GM21515 (cell line): ENCODE data around the gene INPPL1.
"Not testable (repeated sequence)": the region's sequence is repeated elsewhere in the genome, so short reads cannot be mapped to it uniquely, and the experiment has no call there.

Experiments
- ATAC-seq: cut with Tn5 transposase; IDR thresholded peaks from one replicate; pipeline ENCODE4 v1.9.1; 2021; ENCODE audit not compliant: unreplicated experiment

The INPPL1 gene

GRCh38 chr11:72241291-72241781 lies 16.8 kb downstream of the INPPL1 start:
- ATAC-seq: no peak

- ATAC-seq: no peak
Measured at GRCh38 chr11:72242141-72242540, 17.6 kb downstream of the INPPL1 start.

GRCh38 chr11:72243173-72244059 lies 18.8 kb downstream of the INPPL1 start:
- ATAC-seq: no peak

- ATAC-seq: no peak
Measured at GRCh38 chr11:72244060-72244360, 19.4 kb downstream of the INPPL1 start, which contains the start of gene PHOX2A. Gene PHOX2A (minus strand): TSS chr11:72244176. CDS start chr11:72244004, 172 bp downstream.

DNA sequence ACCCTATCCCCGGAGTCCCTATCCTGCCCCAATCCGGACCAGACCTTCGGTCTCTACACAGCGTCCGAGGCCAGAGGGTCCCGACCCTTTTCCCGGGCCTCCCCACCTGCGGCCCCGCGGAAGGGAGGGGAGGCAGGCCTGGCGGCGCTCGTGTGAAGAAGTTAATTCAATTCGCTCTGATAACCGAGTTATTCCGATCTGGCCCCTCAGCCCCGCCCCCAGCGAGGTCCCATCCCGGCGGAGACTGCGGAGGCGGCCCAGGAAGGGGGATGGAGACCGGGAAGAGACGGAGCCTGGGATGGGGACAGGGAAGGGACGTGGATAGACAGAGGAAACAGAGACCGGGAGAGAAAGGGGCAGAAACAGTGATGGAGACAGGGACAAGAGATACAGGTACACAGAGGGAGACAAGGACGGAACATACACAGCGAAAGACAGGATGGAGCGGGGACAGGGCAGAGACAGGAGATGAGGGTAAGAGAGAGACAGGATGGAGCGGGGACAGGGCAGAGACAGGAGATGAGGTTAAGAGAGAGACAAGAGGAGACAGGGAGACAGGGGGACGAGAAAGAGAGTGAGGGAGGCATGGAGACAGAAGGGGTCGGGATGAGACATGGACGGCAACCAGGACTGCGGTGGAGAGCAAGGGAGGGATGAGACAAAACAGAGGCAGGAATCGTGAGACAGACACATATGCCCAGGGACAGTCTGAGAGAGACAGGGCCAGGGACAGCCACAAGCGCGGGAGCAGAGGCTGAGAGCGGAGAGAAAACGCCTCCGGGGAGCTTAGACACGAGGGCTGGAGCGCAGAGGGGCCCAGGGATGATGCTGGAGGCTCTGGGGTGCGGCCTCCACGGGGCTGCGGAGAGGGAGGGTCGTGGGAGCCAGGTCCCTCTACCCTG lies 20.0 kb downstream of the INPPL1 start:
- ATAC-seq: no peak

DNA sequence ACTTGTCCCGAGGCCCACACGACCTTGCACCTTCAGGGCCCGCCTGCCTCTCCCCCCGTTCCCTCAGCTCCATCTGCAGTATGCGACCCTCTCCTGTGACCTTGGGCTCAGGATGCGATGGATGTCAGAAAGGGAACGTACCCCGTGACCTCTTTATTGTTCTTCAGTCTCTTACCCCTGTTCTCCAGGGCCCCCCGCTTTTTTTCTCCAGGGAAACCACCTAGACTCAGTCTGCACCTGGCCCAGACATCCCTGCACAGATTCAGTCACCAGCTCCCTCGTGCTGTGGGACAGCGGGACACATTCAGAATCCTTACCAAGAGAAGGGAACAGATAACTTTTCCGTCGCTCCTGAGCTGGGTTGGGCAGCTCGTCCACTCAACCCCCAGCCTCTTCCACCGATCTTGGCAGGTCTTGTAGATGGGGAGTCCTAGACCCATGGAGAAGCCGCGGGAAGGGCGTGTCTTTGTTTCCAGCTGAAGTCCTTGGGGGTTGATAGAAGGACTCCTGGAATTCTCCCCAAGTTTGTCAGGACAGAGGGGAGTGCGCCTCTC lies 20.8 kb downstream of the INPPL1 start:
- no peak for ATAC-seq

- ATAC-seq: no peak
Measured at GRCh38 chr11:72247584-72247983, 23.0 kb downstream of the INPPL1 start.

DNA sequence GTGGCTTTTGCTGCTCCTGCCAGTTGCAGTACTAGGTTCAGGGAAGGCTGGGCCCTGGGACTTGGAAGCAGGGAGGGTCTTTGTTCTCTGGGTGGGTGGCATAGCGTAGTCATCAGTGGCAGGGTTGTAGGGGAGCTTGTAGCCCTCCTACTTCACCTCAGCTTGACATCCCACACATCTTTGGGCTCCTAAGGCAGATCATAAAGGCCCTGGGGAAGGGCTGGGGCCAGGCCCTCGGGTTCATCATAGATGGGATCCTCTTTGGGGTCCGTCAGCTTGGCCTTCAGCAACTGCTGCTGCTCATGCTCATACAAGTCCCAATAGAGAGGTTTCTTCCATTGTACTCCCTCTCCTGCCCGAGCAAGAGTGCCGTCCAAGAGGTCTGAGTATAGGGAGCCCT lies 25.4 kb downstream of the INPPL1 start:
- ATAC-seq: no peak

DNA sequence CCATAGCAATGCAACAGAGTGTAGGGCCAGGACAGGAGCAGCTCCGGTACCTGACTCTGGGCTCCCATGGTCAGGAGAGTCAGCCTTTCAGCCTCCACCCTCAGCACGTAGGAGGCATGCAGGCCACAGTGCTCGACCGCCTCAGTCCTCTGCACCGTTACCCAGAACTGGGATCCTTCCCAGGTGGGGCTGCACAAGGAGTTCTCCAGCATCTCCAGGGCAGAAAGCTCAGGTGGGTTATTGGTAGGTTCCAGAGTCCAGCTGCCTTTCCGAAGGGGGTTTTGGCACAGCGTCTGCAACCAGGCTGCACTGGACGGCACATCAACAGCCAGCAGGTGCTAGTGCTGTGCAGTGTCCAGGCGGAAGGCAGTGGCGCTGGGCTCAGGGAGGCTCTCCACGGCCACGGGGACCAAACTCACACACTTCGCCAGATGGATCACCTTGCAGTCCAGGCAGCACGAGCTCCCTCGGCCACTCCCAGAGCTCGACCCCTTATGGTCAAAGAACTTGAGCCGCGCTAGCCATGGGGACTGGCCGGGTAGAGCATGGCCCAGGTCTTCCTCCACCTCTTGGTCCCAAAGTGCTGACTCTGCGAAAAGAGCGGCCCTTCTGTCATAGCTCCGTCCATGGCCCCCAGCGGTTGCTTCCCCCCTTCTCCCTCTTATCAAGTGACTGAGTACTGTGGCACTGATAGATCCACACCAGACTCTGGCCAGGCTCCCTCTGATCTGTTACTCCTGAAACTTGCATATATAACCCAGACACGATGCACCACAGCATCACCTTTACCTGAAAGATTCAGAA lies 26.3 kb downstream of the INPPL1 start:
- no peak for ATAC-seq

DNA sequence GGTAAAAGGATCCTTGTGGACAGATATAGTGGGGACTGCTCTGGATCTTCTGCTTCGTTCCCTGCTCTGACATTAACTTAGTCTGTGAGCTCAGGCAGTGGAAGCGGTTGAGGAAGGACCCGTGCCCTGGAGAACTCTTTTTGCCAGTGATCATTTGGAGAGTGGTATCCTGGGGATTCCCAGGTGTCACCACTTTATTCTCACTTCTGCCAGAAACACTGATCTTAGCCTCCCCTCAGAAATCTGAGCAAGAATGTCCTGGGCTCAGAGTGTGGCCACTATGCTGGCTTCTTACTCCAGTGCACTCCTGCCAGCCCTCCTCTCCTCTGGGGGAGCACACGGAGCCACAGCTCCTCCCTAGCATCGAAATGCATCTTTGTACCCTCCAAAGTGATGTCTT lies 27.0 kb downstream of the INPPL1 start:
- no peak for ATAC-seq

DNA sequence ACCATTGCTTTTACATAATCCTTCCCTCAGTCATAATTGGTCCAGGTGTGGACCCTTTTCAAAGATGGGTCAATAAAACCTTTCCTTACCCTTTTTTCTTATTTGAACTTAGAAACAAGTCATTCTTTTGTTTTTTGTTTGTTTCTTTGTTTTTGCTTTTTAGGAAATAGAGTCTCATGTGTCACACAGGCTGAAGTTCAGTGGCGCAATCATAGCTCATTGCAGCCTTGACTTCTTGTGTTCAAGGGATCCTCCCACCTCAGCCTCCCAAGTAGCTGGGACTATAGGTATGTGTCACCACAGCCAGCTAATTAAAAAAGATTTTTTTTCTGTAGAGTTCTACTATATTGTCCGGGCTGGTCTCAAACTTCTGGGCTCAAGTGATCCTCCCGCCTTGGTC lies 28.8 kb downstream of the INPPL1 start:
- ATAC-seq: no peak

DNA sequence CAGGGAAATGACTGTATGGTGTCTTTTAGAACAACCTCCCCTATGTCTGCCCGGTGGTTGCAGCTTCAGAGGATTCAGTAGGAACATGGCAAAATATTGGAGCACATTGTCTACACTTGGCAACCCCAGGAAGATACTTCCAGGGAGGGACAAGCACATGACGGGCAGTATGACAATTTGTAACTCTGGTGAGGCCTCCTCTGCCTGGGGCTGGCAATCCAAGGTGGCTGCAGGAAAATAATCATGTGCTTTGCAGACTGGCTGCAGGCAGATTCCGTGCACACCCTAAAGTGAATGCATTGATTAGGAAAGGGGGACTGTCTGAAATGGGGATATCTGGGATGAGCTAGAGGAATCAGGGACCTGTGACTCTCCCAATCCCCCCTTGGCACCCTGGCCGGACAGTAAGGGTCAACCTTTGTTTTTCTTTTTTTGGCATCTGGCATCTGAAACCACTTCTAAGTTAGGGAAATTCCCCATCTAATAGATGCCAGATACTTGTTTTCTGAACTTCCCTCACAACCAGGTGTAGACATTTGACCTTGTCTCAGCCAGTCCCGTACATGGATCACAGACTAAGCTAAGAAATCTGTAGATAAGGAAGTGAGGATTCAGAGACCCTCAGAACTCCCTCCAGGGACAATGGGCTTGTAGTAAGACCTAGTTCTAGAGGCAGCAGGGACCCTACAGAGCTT lies 29.9 kb downstream of the INPPL1 start:
- ATAC-seq: no peak

DNA sequence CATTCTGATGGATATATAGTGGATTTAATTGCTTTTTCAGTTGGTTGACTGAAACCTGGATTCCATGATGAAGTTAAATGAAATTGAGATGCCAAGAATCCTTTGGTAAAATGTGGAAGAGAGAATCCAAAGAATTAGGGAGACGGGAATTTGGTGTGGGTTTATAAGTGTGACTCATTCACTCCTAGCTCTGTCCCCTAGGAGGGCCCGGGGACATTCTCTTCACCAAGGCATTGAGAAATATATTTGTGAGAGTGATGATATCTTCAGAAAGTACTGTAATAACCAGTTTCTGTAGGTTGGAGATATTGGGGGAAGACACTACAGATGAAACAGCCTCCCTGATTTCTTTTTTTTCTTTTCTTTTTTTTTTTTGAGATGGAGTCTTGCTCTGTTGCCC lies 33.0 kb downstream of the INPPL1 start:
- ATAC-seq: no peak

GRCh38 chr11:72259490-72259889 lies 34.9 kb downstream of the INPPL1 start:
- ATAC-seq: no peak

DNA sequence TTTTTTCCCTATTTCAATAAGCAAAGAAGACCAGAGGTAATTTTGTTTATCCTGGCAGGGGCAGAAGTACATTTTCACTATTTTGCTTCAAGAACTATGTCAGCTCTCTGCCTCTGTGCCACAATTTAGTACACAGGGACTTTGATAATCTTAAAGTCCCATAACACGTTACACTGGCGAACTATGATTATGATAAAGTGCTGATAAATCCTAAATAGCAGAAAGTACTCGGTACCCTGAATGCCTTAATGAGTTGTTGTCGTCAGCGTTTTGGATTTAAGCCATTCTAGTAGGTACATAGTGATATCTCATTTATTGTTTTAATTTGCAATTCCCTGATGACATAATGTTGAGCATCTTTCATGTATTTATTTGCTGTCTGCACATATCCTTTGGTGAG lies 36.0 kb downstream of the INPPL1 start:
- no peak for ATAC-seq

- ATAC-seq: no peak
Measured at GRCh38 chr11:72263361-72263760, 38.8 kb downstream of the INPPL1 start.

GRCh38 chr11:72265951-72266350 lies 41.4 kb downstream of the INPPL1 start:
- ATAC-seq: no peak

- not testable (repeated sequence) for ATAC-seq
Measured at GRCh38 chr11:72266960-72267359, 42.4 kb downstream of the INPPL1 start.

GRCh38 chr11:72267956-72268617 lies 43.5 kb downstream of the INPPL1 start:
- no peak for ATAC-seq

DNA sequence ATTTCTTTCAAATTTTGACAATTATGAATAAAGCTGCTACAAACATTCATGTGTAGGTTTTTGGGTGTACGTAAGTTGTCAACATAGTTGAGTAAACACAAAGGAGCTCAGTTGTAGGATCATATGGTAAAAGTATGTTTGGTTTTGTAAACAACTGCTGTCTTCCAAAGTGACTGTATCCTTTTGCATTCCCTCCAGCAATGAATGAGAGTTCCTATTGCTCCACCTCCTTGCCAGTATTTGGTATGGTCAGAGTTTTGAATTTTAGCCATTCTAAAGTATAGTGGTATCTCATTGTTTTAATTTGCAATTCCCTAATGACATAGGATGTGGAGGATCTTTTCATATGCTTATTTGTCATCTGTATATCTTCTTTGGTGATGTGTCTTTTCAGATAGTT lies 47.4 kb downstream of the INPPL1 start:
- ATAC-seq: no peak
